ENCODE measurements around the gene YWHAE.
"Not testable (repeated sequence)": the region's sequence is repeated elsewhere in the genome, so short reads cannot be mapped to it uniquely, and the experiment has no call there.

YWHAE gene

DNA sequence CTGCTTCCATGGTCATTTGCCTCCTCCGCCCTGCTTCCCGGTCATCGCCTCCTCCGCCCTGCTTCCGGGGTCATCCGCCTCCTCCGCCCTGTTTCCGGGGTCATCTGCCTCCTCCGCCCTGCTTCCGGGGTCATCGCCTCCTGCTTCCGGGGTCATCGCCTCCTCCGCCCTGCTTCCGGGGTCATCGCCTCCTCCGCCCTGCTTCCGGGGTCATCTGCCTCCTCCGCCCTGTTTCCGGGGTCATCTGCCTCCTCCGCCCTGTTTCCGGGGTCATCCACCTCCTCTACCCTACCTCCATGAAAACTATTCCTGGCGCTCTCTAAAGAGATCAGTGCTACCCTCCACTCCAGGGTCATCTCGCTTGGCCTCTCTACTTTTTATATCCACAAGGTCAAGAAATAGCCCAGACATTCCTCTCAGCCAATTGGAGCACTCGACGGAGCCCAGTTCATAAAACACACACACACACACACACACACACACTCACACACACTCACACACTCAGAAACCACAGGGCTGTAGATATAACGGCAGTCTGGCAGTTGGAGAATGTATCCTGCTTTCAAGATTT, 75.7 kb downstream of the YWHAE start:
- DNase-seq: no peak

DNA sequence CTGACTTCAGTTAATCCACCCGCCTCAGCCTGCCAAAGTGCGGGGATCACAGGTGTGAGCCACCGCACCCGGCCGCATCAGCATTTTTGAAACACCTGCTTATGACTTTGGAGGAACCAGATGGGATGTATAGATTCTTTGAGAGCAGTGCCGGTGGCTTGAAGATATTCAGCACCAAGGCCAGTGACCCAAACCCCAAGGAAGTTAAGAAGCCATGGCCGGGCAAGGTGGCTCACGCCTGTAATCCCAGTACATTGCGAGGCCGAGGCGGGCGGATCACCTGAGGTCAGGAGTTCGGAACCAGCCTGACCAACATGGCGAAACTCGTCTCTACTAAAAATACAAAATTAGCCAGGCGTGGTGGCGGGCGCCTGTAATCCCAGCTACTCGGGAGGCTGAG, 76.7 kb downstream of the YWHAE start:
- DNase-seq: no peak

DNA sequence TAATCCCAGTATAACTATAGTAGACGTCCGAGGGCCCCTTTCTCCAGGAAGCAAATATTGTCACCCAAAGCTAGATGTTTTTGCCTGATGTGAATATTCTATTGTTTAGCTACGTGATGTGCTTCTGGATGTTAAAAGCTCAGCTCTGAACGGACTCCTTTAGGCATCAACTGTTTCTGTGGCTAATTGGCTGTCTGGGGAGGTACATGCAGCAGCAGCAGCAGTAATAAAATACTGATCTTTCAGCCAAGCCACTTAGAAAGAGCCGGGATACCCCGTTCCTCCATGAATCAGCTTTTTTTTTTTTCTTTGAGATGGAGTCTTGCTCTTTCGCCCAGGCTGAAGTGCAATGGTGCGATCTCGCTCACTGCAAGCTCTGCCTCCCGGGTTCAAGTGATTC, 77.5 kb downstream of the YWHAE start:
- DNase-seq: no peak

DNA sequence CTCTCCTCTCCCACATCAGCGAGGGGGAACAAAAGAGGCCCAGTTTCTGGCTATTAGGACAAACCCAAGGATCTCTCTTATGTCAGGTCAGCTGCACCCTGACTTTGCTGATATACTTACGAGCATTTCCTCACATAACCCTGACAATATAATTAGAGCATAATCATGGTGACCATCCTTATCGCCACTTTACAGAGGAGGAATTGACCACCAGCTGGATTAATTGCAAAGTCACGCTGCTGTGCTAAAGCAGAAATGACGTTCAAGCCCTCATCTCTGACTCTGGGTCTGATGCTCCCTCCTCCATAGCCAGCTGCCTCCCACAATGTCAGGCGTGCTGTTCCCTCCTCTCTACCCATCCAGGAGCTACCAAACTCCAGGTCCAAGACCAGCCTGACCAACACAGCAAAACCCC, 78.0 kb downstream of the YWHAE start:
- no peak for DNase-seq

DNA sequence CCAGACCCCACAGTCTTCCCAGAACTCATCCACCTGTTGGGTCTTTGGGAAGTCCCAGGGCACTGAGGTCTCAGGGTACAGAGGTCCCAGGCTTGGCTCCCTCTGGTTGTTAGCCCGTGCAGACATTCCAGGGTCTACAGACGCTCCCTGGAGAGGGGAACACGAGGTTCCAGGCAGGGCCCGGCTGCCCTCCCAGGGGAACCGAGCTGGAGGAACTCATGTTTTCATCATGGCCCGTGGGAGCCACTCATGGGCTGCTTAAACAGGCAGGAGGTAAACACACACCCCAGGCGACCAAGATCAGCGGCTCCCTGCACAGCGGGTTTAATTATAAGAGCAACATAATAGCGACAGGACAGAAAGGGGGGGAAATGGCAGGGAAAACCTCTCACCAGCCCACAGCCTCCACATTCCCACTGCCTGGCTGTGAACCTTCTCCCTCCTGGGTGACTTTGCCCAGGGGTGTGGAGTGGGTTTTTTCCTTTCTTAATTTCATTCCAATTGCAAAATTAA, 84.1 kb downstream of the YWHAE start:
- no peak for DNase-seq

DNA sequence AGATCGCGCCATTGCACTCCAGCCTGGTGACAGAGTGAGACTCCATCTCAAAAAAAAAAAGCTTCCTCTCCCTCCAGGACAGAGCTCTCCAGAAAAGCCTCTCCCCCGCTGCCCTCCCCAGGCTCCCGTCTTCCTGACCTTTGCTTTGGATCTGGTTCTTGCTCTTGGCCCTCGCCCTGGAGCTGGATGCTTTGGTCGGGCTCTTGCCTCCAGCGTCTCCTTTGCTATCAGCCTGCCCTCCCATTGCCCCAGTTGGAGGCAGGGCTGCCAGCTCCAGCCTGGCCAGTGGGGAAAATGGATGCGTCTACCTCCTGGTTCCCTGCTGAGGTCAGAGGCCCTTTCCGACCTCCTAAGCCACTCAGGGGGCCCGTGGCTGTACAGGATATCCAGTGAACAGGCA, 84.6 kb downstream of the YWHAE start:
- no peak for DNase-seq

DNA sequence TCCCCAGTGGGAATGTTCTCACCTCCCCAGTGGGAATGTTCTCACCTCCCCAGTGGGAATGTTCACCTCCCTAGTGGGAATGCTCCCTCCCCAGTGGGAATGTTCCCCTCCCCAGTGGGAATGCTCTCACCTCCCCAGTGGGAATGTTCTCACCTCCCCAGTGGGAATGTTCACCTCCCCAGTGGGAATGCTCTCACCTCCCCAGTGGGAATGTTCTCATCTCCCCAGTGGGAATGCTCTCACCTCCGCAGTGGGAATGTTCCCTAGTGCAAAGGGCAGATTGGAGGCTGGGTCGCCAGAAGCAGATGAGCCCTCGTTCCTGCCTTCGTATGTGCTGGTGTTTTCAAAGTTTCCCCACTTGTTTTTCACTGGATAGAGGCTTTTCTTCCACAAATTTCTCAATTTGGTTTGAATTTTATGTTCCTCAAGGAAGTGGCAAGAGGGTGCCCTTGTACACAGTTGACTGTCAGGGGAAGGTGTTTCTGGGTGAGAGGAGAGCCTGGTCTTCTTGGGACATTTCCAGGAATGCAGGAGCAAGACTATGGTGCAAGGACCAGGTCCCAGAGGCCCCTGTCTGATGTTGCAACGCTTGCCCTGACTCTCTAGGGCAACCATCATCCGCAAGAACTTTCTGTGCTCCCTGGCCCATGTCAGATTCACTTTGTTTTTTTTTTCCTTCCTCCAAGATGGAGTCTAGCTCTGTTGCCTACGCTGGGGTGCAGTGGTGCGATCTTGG, 86.6 kb downstream of the YWHAE start:
- DNase-seq: no peak

DNA sequence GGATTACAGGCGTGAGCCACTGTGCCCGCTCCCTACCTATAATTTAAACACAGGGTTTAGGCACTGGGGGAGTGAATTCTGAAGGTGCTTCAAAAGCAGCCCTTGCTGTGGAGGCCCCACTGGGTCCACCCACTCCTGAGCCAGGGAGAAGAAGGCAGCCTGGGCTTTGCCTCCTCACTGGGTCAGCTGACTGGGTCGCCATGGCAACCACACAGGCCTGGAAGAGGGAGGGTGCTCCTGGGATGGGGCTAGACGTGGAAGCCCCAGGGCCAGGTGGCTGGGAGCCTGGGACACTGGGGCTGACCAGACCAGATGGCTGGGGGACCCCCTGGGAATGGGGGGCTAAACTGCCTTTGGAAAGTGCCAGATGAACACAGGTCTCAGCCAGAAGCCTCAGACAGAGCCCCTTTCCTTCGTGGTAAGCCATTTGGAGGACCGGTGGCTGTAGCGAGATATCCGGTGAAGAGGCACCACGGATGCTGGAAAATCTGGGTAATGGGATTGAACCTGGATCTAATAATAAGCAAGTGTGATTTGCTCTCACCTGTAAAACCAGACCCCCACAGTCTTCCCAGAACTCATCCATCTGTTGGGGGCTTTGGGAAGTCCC, 87.7 kb downstream of the YWHAE start:
- DNase-seq: no peak

DNA sequence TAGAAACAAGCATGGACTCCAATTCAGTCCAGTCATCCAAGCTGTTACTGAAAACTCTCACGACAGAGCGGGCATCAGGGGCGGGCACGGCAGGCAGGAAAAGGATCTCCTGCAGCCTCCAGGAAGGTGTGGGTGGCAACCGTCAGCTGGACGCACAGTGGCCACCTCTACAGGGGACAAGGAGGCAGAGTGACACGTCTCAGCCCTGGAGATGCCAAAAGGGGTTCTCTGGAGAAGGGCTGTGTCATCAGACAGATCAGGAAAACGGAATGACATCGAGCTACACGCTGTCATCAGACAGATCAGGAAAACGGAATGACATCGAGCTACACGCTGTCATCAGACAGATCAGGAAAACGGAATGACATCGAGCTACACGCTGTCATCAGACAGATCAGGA, 92.2 kb downstream of the YWHAE start:
- not testable (repeated sequence) for DNase-seq

DNA sequence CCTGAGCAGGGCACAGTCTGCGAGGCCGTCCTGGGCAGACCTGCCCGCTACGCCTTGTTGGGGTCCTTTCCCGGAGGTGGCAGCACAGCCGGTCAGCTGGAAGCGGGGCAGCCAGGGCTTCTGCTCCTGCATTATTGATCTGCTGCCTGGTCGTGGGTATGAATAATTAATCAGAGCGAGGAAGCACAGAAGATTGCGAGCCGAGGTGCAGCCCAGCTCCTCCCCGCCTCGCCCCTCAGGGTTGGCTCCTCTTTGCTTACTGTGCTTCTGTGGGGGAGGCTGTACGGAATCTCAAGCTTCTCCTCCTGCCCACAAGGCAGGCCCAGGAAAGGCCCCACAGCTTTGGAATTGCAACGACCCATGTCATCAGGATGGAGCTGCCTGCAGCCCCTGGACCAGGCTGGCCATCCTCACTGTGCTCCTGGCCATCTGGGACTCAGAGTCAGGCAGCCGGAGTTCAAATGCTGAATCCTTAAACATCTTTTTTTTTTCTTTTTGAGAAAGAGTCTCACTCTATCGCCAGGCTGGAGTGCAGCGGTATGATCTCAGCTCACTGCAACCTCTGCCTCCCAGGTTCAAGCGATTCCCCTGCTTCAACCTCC, 95.0 kb downstream of the YWHAE start:
- DNase-seq: no peak

DNA sequence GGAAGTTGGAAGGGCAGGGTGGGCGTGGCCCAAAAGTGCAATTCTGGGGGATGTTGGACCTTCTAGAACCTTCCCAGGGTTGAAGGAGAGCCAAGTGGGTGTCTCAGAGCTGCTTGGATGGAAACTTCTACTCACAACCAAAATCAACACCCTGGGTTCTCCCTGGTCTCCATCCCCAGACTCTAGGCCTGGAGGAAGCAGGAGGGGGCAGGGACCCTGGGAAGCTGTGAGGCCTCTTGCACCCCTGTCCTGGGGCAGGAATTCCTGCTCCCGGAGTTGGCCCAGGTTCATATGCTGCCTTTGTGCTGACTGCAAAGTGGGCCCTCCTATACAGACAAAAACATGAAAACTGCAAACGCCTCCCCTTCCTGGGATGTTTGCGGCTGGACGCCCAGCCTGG, 95.5 kb downstream of the YWHAE start:
- DNase-seq: no peak

DNA sequence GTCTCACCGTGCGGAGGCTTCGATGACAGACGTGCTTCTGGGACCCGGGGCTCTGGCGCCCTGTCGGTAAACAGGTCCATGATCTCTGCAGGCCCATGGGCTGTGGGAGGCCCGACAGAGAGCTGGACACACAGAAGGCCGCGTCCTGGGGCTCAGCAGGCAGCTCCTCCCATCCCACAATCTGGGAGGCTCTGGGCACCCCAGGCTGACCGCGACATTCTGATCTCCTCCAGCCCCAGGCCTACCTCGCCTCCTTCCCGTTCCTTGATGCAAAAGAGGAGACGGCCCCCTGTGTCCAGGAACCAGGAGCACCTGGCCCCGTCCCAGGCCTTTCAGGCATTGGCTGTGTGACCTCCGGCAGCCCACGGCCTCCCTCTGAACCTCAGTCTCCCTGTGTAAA, 97.3 kb downstream of the YWHAE start:
- no peak for DNase-seq

DNA sequence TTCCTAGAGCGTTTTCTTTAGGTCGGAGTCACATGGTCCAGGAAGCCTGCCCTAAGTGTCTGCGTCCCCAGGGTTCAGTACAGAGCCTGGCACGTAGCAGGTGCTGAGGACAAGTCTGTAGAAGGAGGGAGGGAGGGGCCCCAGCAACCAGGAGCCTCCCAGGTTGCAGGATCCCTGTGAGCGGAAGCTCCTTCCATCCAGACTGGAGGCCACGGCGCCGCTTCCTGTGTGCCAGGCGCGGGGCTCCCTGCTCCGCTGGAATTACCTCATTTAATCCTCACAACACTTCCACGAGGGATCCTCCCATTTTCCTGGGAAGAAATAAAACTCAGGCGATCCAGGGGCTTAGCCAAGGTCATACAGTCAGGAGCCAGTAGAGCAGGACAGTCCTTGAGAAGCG, 98.5 kb downstream of the YWHAE start:
- DNase-seq: no peak

DNA sequence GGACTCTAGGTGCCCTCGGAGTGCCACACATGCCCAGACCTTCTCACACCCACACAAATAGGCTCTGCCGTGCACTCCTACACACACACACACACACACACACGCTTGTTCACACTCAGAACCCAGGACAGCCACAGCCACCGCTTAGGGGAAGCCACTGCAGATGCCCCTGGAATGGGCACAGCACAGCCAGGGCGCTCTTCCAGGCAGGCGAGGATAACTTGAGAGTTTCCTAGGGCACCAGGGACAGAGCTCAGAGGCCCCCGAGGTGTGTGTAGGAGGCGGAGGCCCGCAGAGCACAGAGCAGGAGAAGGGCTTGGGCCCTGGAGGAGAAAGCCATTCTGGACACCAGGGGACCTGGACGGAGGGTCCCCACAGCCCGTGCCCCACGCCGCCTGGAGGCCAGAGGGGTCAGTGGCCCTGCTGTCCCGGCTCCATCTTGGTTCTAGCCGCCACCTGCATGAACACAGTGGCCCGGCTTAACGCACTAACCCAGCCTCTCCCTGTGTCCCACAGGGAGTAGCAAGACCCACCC, 99.6 kb downstream of the YWHAE start:
- DNase-seq: no peak

DNA sequence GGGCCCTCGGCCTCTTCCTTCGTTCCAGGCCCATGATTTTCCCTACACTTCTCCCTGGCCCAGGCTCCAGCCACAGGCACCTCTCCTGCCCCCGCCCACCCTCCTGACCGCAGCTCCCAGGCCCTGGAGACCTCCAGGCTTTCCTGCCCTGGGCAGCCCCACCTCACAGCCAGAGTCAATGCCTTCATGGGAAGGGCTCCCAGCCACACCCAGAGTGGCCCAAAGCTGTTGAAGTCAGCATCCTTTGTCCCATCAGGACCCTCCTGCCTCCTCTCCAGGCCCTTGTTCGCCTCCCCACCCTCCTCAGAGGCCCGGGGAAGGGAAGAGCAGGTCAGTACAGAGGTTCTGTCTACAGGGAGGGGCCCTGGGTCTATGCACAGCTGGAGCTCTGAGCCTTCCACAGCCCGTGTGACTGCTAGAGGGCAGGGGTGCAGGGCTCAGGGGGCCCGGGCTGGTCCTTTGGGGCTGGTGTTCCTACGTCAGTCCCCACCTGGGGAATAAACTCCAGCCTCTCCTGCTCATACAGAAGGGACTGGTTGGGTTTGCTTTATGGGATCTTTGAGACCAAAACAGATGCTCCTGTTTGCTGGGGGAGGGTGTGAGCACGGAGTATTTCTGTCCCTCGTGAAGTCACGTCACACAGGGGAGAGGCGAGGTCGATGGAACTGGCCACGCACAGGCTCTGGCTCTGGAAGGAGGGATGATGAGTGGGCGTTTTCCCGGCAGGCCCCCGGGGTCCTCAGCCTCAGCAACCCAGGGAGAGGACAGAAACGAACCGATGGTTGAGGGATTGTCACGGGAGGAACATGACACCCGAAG, 100.3 kb downstream of the YWHAE start:
- DNase-seq: no peak

DNA sequence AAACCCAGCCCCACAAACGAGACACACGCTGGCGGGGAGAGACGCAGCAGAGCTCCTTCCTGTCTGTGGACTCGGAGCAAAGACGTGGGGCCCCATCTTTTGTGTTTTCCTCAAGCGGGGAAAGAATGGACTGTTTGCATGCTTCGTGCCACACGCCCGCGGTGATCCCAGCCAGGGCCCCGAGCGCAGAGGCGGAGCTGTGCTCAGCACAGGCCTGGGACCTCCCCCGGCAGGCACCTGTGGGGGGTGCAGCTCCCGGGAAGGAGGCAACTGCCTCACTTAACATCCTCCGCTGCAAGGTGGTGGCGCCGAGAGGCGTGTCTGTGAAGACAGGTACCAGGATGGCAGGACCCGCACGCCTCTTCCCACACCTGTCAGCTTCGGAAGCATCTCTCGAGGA, 101.4 kb downstream of the YWHAE start:
- no peak for DNase-seq
